Measurements from ENCODE around the gene ITCH. TPM values are rescaled to one million over a fixed set of nuclear protein-coding genes. Genes with fewer than 3 reads are reported as not detected.

Gene ITCH
- total RNA-seq, 2 experiments from 2014 or later = 44.2 to 47.0 TPM

GRCh38 chr20:34549291-34549928 lies 186.3 kb downstream of the ITCH start:
- intact Hi-C loops (cut with DNase I, micrococcal nuclease) = no loop called here
- H3K27ac Mint-ChIP-seq = no peak overlapping the region
- CTCF ChIA-PET = no interaction called here

GRCh38 chr20:34549929-34550305 lies 186.8 kb downstream of the ITCH start:
- POLR2A ChIA-PET = no interaction called here
- Mint-ChIP-seq H3K9me3 (no peaks in the 10 kb centered on the region), H3K4me3 (no peak overlapping the region), H3K27ac (no peak overlapping the region), H3K4me1 (ENCODE audit: low read depth) (no peaks in the 10 kb centered on the region), H3K27me3 (no peaks in the 10 kb centered on the region), H3K36me3 (ENCODE audit: low read depth) (no peaks in the 10 kb centered on the region)
- H3K36me3 ChIP-seq (ENCODE audit: insufficient read depth, low read length) = no peaks in the 10 kb centered on the region
- TF ChIP-seq CTCF (IDR thresholded peaks at IDR 0.05) = no peak
- no peaks in the 10 kb centered on the region for H3K9me3 ChIP-seq (ENCODE audit: control insufficient read depth in 1 of 2, insufficient read depth in 1 of 2, low read length in 2 of 2)
- ATAC-seq (ENCODE audit: poor library complexity) = no peak
- CTCF ChIA-PET = no interaction called here
- no peak overlapping the region for H3K27ac ChIP-seq (ENCODE audit: low read depth in 1 of 2, low read length in 2 of 2)
- H3K4me3 ChIP-seq (ENCODE audit: low read length) = no peak overlapping the region
- DNase-seq = no peak
- H3K4me1 ChIP-seq (ENCODE audit: insufficient read depth, low read length) = no peaks in the 10 kb centered on the region
- H3K27me3 ChIP-seq (ENCODE audit: control insufficient read depth in 1 of 2, insufficient read depth in 2 of 2, low read length in 2 of 2) = no peaks in the 10 kb centered on the region
- intact Hi-C loops (cut with DNase I, micrococcal nuclease) = no loop called here

More at GRCh38 chr20:34549291-34549928, 186.3 kb downstream of the ITCH start:
- Histone ChIP-seq H3K4me3 (ENCODE audit: low read length) (no peak overlapping the region), H3K36me3 (ENCODE audit: insufficient read depth, low read length) (no peaks in the 10 kb centered on the region), H3K9me3 (ENCODE audit: control insufficient read depth in 1 of 2, insufficient read depth in 1 of 2, low read length in 2 of 2) (no peaks in the 10 kb centered on the region), H3K27me3 (ENCODE audit: control insufficient read depth in 1 of 2, insufficient read depth in 2 of 2, low read length in 2 of 2) (no peaks in the 10 kb centered on the region), H3K27ac (ENCODE audit: low read depth in 1 of 2, low read length in 2 of 2) (no peak overlapping the region), H3K4me1 (ENCODE audit: insufficient read depth, low read length) (peaks cover 5% of the 10 kb centered on the region)
- no peak overlapping the region for H3K4me3 Mint-ChIP-seq
- H3K27me3 Mint-ChIP-seq = no peaks in the 10 kb centered on the region
- H3K36me3 Mint-ChIP-seq (ENCODE audit: low read depth) = no peaks in the 10 kb centered on the region
- peaks cover 5% of the 10 kb centered on the region for H3K4me1 Mint-ChIP-seq (ENCODE audit: low read depth)
- no peak for ATAC-seq (ENCODE audit: poor library complexity)
- DNase-seq = peak in 2 of 14 experiments; percentile 28 to 42
- no peaks in the 10 kb centered on the region for H3K9me3 Mint-ChIP-seq
- POLR2A ChIA-PET = no interaction called here
- TF ChIP-seq CTCF (IDR thresholded peaks at IDR 0.05) = no peak

DNA sequence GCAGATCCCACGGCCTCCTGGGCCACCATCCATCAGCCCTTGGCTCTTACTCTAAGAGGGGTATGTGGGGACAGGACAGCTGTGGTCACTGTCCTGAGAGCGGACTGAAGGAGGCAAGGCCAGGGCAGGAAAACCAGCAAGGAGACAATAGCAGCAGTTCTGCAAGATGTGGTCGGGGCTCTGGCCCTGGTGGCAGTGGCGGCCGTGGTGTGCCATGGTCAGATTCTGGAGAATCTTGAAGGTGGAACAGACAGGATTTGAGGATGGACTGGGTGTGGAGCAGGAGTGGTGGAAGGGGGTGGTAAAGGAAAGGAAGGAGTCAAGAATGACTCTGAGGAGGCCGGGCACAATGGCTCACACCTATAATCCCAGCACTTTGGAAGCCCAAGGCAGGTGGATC lies 189.5 kb downstream of the ITCH start:
- H3K36me3 Mint-ChIP-seq (ENCODE audit: low read depth) = no peaks in the 10 kb centered on the region
- Histone ChIP-seq H3K9me3 (ENCODE audit: control insufficient read depth in 1 of 2, insufficient read depth in 1 of 2, low read length in 2 of 2) (no peaks in the 10 kb centered on the region), H3K36me3 (ENCODE audit: insufficient read depth, low read length) (no peaks in the 10 kb centered on the region), H3K27ac (ENCODE audit: low read depth in 1 of 2, low read length in 2 of 2) (no peak overlapping the region), H3K27me3 (ENCODE audit: control insufficient read depth in 1 of 2, insufficient read depth in 2 of 2, low read length in 2 of 2) (no peaks in the 10 kb centered on the region), H3K4me1 (ENCODE audit: insufficient read depth, low read length) (peaks cover 2% of the 10 kb centered on the region), H3K4me3 (ENCODE audit: low read length) (no peak overlapping the region)
- ChIA-PET CTCF (no interaction called here), POLR2A (no interaction called here)
- H3K9me3 Mint-ChIP-seq = no peaks in the 10 kb centered on the region
- no peak overlapping the region for H3K27ac Mint-ChIP-seq
- intact Hi-C loops (cut with DNase I, micrococcal nuclease) = no loop called here
- no peaks in the 10 kb centered on the region for H3K27me3 Mint-ChIP-seq
- DNase-seq (no peak), ATAC-seq (ENCODE audit: poor library complexity) (no peak)
- TF ChIP-seq CTCF (IDR thresholded peaks at IDR 0.05) = no peak
- H3K4me1 Mint-ChIP-seq (ENCODE audit: low read depth) = peaks cover 5% of the 10 kb centered on the region
- H3K4me3 Mint-ChIP-seq = no peak overlapping the region
